GM12873 (cell line): ENCODE measurements around the gene AGBL3.

Experiments used
- TF ChIP-seq, protein P1 (sequence below): IDR thresholded peaks from 2 replicates; pipeline ENCODE4 v1.5.1; 2012; ENCODE audit warnings: low read depth, mild to moderate bottlenecking, moderate library complexity, low read length, control low read depth; ENCODE audit not compliant: insufficient read depth; ENCODE audit errors: missing control alignments

Gene AGBL3

DNA sequence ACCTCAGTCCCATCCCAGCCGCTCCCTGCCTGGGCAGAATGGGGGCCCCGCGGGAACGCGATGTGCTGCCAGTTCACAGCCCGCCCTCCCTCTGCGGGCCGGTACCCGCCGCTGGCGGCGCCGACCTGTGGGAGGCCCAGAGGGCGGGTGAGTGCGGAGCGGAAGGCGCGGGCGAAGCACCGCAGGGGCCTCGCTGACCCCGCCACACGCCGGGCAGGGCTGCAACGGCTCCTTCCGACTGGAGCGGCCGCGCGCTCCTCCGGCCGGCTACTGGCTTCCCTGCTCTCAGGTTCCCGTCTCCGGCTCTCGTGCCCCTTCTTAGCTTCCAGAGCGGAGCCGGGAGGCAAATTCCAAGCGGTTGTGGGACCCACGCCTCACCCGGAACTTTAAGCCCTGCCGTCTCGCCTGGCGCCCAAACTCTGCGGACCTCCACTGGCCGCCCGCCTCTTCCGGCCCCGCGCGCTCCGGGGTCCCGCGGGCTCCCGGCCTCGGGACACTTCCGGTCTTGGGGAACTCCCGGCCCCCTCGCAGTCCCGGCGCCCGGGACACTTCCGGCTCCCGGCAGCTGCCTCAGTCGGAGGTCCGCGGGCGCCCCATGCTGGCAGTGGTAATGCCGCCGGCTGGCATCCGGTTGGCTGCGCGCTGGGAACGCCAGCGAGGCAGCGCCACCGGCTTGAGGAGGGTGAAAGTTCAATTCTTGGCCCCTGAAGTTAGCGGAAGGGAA, 184.1 kb downstream of the AGBL3 start, which contains the start of gene CYREN:
Gene CYREN, minus strand, starts transcription at position 434 of the 724 bp plus-strand sequence. CDS start 1,785 bp downstream, outside the sequence.
- TF ChIP-seq, protein P1, sequence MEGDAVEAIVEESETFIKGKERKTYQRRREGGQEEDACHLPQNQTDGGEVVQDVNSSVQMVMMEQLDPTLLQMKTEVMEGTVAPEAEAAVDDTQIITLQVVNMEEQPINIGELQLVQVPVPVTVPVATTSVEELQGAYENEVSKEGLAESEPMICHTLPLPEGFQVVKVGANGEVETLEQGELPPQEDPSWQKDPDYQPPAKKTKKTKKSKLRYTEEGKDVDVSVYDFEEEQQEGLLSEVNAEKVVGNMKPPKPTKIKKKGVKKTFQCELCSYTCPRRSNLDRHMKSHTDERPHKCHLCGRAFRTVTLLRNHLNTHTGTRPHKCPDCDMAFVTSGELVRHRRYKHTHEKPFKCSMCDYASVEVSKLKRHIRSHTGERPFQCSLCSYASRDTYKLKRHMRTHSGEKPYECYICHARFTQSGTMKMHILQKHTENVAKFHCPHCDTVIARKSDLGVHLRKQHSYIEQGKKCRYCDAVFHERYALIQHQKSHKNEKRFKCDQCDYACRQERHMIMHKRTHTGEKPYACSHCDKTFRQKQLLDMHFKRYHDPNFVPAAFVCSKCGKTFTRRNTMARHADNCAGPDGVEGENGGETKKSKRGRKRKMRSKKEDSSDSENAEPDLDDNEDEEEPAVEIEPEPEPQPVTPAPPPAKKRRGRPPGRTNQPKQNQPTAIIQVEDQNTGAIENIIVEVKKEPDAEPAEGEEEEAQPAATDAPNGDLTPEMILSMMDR: peak; percentile 67

DNA sequence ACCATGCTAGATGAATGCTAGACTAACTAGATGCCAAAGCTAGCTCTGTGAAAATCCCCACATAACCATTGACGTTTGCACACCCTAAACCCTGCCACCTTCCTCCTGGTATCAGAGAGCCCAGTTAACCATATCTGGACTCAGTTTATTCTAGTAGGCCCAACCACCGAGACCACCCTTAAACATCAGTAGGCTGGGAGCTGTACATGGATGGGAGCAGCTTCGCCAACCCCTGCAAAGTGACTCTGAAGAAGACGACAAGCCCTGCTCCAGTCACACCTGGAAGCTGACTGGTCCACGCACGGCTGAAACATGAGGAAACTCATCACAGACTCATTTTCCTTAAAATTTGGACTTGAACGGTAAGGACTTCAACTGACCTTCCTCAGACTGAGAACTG, 188.6 kb downstream of the AGBL3 start:
- TF ChIP-seq, protein P1: no peak

DNA sequence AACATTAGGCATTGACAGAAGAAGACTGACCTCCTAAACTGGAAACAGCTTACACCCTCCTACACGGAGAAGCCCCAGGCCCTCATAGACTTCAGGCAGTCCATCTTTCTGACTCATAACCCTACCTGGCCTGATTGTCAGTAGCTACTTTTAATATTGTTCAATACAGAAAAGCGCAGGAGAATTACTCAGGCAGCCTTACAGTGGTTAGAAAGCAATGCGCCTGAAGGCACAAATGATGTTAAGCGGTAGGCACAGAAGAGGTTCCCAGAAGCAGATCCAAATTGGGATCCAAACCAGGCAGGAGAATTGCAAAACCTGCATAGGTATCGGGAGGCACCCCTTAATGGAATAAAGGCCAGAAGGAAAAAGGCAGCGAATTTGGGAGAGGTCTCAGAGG, 189.6 kb downstream of the AGBL3 start:
- TF ChIP-seq, protein P1: no peak

DNA sequence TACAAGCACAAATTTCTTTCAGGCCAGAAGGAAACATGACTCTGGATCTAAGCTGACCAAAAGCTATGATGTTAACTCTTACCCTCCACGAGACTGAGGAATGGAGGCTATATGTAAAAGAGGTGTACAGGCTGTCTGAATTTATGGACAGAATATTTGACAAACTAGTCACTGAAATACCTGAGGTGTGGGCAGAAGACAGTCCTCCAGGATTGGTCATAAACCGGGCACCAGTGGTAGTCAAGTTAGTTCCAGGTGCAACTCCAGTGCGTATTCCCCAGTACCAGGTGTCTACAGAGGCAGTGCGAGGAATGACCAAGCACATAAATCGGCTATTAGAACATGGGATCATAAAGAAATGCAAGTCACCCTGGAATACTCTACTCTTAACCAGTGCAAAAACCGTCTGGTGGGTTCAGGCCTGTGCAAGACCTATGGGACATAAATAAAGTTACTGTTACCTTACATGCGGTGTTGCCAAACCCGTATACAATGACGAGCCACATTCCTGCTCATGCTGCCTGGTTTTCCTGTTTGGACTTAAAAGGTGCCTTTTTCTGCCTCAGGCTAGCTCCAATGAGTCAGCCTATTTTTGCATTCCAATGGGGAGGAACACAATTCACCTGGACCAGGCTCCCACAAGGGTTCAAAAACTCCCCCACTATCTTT, 190.9 kb downstream of the AGBL3 start:
- TF ChIP-seq, protein P1: no peak

DNA sequence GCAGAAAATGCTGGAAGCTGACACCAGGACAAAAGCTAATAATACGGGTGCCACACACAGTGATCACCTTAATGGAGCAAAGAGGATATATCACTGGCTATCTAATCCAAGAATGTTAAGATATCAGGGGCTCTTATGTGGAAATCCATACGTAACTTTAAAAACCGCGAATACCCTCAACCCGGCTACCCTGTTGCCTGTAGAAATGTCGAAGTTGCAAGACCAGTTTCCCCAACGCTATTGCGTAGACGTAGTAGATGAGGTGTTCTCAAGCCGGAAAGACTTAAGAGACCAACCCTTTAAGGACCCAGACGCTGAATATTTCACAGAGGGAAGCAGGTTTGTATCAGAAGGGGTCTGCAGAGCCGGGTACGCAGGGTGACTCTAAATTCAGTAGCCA, 192.1 kb downstream of the AGBL3 start:
- TF ChIP-seq, protein P1: no peak

DNA sequence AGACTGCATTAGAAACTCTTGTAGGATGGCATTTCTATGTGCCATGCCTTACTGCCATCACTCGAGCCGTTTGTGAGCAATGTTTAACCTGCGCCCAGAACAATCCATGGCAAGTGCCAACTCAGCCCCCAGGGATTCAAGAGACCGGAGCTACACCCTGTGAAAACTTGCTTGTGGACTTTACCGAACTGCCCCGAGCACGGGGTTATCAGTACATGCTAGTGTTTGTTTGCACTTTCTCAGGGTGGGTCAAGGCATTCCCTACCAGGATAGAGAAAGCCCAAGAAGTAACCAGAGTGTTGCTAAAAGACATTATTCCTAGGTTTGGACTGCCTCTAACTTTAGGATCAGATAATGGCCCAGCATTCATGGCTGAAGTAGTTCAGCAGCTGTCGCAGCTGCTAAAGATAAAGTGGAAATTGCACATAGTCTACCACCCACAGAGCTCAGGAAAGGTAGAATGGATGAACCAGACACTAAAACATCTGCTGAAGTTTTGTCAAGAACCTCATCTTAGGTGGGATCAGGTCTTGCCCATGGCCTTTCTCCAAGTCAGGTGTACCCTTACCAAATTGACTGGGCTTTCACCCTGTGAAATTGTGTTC, 193.1 kb downstream of the AGBL3 start:
- TF ChIP-seq, protein P1: no peak

DNA sequence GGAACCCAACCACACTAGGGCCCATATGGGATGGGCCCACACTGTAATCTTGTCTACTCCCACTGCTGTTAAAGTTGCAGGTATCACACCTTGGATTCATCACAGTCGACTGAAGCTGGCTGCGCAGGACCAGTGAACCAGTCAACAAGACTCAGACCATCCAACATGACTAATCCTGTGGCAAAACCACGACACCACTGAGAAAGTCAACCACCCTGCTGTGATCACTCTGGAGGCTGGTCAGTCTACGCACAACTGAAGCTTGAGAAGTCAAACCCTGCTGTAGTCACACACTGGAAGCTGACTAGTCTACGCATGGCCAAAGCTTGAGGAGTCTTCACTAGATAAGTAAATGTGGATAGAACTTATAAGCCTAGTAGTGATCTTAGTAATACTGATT, 193.8 kb downstream of the AGBL3 start:
- TF ChIP-seq, protein P1: no peak
